Nephron progenitor cell (in vitro differentiated cells): ENCODE data around the gene USP50.
"Not testable (repeated sequence)": the region's sequence is repeated elsewhere in the genome, so short reads cannot be mapped to it uniquely, and the experiment has no call there.

Experiments
- DNase-seq: peaks from one replicate; pipeline ENCODE4 v3.0.0; 2021
- H3K27ac Mint-ChIP-seq: 2 replicates; pipeline ENCODE4 v1.8.0; 2021; ENCODE audit warnings: mild to moderate bottlenecking, moderate library complexity, mixed read lengths
- H3K27me3 Mint-ChIP-seq: 2 replicates; pipeline ENCODE4 v1.8.0; 2021; ENCODE audit warnings: mild to moderate bottlenecking, low read depth, mixed read lengths; ENCODE audit not compliant: poor library complexity
- H3K36me3 Mint-ChIP-seq: 2 replicates; pipeline ENCODE4 v1.8.0; 2021; ENCODE audit warnings: low read depth, mixed read lengths
- H3K4me1 Mint-ChIP-seq: 2 replicates; pipeline ENCODE4 v1.8.0; 2021; ENCODE audit warnings: mixed read lengths
- H3K4me3 Mint-ChIP-seq: 2 replicates; pipeline ENCODE4 v1.8.0; 2021; ENCODE audit warnings: mild to moderate bottlenecking, moderate library complexity, mixed read lengths
- H3K9me3 Mint-ChIP-seq: 2 replicates; pipeline ENCODE4 v1.8.0; 2021; ENCODE audit warnings: mild to moderate bottlenecking, moderate library complexity, mixed read lengths
- CTCF ChIP-seq: fragments of 200-600 bp; sonication (generic); IDR thresholded peaks from 2 replicates; pipeline ENCODE4 v1.5.0; 2021; ENCODE audit warnings: antibody characterized with exemption

Gene USP50

GRCh38 chr15:50546566-50546965, at the start of gene USP50:
Gene USP50, minus strand, starts transcription at chr15:50546666. Its CDS starts 141 bp downstream, at chr15:50546525.
- no peak within 1 kb of the TSS for H3K27ac Mint-ChIP-seq
- H3K4me1 Mint-ChIP-seq = peaks cover 22% of the 10 kb centered on the region
- peaks cover 5% of the 10 kb centered on the region for H3K27me3 Mint-ChIP-seq
- DNase-seq = no peak
- H3K9me3 Mint-ChIP-seq = no peaks in the 10 kb centered on the region
- TF ChIP-seq CTCF = no peak
- no peaks in the 10 kb centered on the region for H3K36me3 Mint-ChIP-seq
- no peak within 1 kb of the TSS for H3K4me3 Mint-ChIP-seq

- no peak for TF ChIP-seq CTCF
- Mint-ChIP-seq H3K27ac (no peak overlapping the region), H3K27me3 (no peaks in the 10 kb centered on the region), H3K9me3 (no peaks in the 10 kb centered on the region), H3K4me3 (no peak overlapping the region), H3K36me3 (peaks cover 44% of the 10 kb centered on the region), H3K4me1 (peaks cover 12% of the 10 kb centered on the region)
- no peak for DNase-seq
Measured at GRCh38 chr15:50594311-50594710, 47.8 kb upstream of the USP50 start.

GRCh38 chr15:50593761-50594160, 47.3 kb upstream of the USP50 start:
- H3K36me3 Mint-ChIP-seq = peaks cover 41% of the 10 kb centered on the region
- peaks cover 12% of the 10 kb centered on the region for H3K4me1 Mint-ChIP-seq
- no peaks in the 10 kb centered on the region for H3K9me3 Mint-ChIP-seq
- no peaks in the 10 kb centered on the region for H3K27me3 Mint-ChIP-seq
- H3K27ac Mint-ChIP-seq = no peak overlapping the region
- DNase-seq = no peak
- no peak overlapping the region for H3K4me3 Mint-ChIP-seq
- TF ChIP-seq CTCF = no peak

GRCh38 chr15:50590288-50590687, 43.8 kb upstream of the USP50 start:
- Mint-ChIP-seq H3K36me3 (peaks cover 46% of the 10 kb centered on the region), H3K9me3 (no peaks in the 10 kb centered on the region), H3K27ac (no peak overlapping the region), H3K4me1 (no peaks in the 10 kb centered on the region), H3K4me3 (no peak overlapping the region), H3K27me3 (no peaks in the 10 kb centered on the region)
- no peak for DNase-seq
- no peak for TF ChIP-seq CTCF

- peak overlapping the region; percentile 42 for H3K27ac Mint-ChIP-seq
- H3K4me1 Mint-ChIP-seq = no peaks in the 10 kb centered on the region
- no peaks in the 10 kb centered on the region for H3K9me3 Mint-ChIP-seq
- H3K4me3 Mint-ChIP-seq = no peak overlapping the region
- TF ChIP-seq CTCF = no peak
- DNase-seq = no peak
- no peaks in the 10 kb centered on the region for H3K27me3 Mint-ChIP-seq
- peaks cover 46% of the 10 kb centered on the region for H3K36me3 Mint-ChIP-seq
Measured at GRCh38 chr15:50577492-50577891, 31.0 kb upstream of the USP50 start.

GRCh38 chr15:50576166-50576565, 29.7 kb upstream of the USP50 start:
- Mint-ChIP-seq H3K4me3 (no peak overlapping the region), H3K9me3 (no peaks in the 10 kb centered on the region), H3K4me1 (no peaks in the 10 kb centered on the region), H3K27ac (no peak overlapping the region), H3K27me3 (no peaks in the 10 kb centered on the region), H3K36me3 (peaks cover 43% of the 10 kb centered on the region)
- TF ChIP-seq CTCF = no peak
- DNase-seq = no peak

GRCh38 chr15:50573842-50574241, 27.4 kb upstream of the USP50 start:
- not testable (repeated sequence) for H3K27me3 Mint-ChIP-seq, H3K27ac Mint-ChIP-seq, H3K9me3 Mint-ChIP-seq, H3K4me3 Mint-ChIP-seq, H3K4me1 Mint-ChIP-seq, DNase-seq
- H3K36me3 Mint-ChIP-seq = peaks cover 58% of the 10 kb centered on the region
